ENCODE results near the gene SHROOM3.

The SHROOM3 gene

GRCh38 chr4:76821641-76822040, 386.6 kb downstream of the SHROOM3 start:
- no peak for DNase-seq (ENCODE audit: low read depth in 3 of 3)

DNA sequence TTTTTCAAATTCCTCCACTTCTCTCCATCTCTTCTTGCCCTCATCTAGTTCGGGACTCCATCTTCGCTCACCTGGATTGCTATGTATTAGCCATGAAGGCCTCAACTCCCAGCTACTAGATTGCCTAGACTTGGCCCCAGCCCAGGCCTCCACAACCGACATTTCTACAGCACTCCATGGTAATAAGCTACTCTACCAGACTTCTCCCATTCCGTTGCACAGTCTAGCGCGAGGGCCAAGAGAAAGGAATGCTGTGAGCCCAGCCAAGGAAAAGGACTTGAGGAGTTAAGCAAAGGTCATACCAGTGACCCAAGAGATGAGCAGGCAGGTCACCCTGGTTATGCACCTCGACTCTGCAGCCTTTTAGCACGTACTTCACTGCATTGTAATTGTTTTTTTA, 387.3 kb downstream of the SHROOM3 start:
- DNase-seq (ENCODE audit: low read depth in 3 of 3): no peak

GRCh38 chr4:76823495-76823894, 388.5 kb downstream of the SHROOM3 start:
- no peak for DNase-seq (ENCODE audit: low read depth in 3 of 3)

GRCh38 chr4:76830612-76830963, 395.6 kb downstream of the SHROOM3 start:
- DNase-seq (ENCODE audit: low read depth in 3 of 3): no peak

DNA sequence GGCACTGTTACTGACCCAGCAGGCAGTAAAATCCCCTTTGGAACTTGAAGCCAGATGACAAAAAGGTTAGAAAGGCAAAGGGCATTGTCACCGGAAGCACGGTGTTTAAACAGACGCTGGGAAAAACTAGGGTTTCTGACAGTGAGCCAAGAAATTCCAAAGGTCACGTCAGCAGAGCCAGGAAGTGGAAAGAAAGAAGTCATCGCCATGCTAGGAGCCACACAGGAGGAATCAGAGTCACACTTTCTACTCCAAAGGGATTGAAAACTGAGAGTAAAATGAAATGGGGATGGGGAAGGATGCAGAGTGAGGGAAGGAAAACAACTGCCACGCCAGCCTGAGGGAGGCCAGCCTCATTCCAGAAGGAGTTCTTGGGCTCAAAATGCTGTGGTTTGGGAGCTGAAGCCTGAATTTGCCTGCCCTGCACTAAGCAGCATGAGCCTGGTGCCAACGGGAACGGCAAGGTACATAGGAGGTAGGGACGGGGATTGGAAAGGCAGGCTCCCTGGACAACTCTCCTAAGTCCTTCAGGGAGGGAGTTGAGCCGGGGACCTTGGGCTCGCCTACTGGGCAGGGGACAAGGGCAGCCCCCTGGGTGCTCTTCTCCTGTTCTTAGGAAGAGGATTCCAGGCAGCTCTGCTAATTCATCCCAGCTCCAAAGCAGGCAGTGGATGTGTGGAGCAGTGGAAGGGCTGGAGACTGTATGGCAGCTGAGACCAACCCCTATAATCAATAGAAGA, 396.1 kb downstream of the SHROOM3 start:
- no peak for DNase-seq (ENCODE audit: low read depth in 3 of 3)

GRCh38 chr4:76831711-76832373, 396.8 kb downstream of the SHROOM3 start:
- no peak for DNase-seq (ENCODE audit: low read depth in 3 of 3)

Data from stimulated activated CD4-positive, alpha-beta T cell treated with anti-CD3 and anti-CD28 coated beads, TNF-alpha, amount 100 ng/mL, for 4 hours (primary cell).